Vagina (tissue), 2 donors: Measurements from ENCODE around the gene KRT2.

Source experiments
- POLR2A ChIP-seq, 2 donors: fragments of 450-650 bp; IDR thresholded peaks; one replicate each; pipeline ENCODE4 v1.6.1; 2017; ENCODE audit warnings: antibody characterized with exemption in 2 of 2, mild to moderate bottlenecking in 2 of 2, moderate library complexity in 2 of 2
- POLR2AphosphoS5 ChIP-seq, 2 donors: sonication (generic); formaldehyde crosslinking; IDR thresholded peaks; one replicate each; pipeline ENCODE4 v1.9.0; 2017; ENCODE audit warnings: antibody characterized with exemption in 2 of 2, mild to moderate bottlenecking in 2 of 2, low read depth in 1 of 2; ENCODE audit not compliant: insufficient read depth in 1 of 2
- TF ChIP-seq, protein P1 (sequence below), 3 experiments: fragments of 450-650 bp in 2 of 3; fragments of 200-600 bp in 1 of 3; sonication (generic) in 1 of 3; IDR thresholded peaks; one replicate each; pipeline ENCODE4 v1.5.1; 2017 to 2019; ENCODE audit warnings: antibody characterized with exemption in 3 of 3, mild to moderate bottlenecking in 2 of 3, moderate library complexity in 2 of 3

DNA sequence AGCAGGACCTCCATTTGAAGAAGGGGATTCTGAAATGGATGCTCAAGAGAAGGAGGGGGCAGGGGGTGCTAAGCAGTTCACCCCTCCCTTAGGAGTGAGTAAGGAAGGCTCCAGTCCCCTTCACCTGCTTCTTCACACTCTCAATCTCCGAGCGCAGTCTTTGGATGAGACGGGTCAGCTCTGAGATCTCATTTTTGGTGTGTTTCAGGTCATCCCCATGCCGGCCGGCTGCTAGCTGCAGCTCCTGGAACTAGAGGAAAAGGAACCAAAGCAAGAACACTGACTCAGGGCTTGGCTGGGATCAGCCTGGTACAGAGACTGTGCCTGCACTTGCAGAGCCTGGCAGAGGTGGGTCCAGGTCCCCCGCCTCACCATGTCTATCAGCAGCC, 40.9 kb downstream of the KRT2 start:
- TF ChIP-seq, protein P1, sequence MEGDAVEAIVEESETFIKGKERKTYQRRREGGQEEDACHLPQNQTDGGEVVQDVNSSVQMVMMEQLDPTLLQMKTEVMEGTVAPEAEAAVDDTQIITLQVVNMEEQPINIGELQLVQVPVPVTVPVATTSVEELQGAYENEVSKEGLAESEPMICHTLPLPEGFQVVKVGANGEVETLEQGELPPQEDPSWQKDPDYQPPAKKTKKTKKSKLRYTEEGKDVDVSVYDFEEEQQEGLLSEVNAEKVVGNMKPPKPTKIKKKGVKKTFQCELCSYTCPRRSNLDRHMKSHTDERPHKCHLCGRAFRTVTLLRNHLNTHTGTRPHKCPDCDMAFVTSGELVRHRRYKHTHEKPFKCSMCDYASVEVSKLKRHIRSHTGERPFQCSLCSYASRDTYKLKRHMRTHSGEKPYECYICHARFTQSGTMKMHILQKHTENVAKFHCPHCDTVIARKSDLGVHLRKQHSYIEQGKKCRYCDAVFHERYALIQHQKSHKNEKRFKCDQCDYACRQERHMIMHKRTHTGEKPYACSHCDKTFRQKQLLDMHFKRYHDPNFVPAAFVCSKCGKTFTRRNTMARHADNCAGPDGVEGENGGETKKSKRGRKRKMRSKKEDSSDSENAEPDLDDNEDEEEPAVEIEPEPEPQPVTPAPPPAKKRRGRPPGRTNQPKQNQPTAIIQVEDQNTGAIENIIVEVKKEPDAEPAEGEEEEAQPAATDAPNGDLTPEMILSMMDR (IDR thresholded peaks at IDR 0.05): no peak
- TF ChIP-seq POLR2A (IDR thresholded peaks at IDR 0.05) (no peak), POLR2AphosphoS5 (IDR thresholded peaks at IDR 0.05; ENCODE audit: insufficient read depth in 1 of 2, low read depth in 1 of 2) (no peak)
